GM12801 (cell line): Measurements from ENCODE around the gene ATG16L1.

Experiments used
- CTCF ChIP-seq: IDR thresholded peaks from one replicate; pipeline ENCODE4 v1.5.1; 2011; ENCODE audit warnings: control low read depth; ENCODE audit not compliant: insufficient read length; ENCODE audit errors: extremely low read depth

Gene ATG16L1

GRCh38 chr2:233261819-233262555, 10.5 kb downstream of the ATG16L1 start:
- TF ChIP-seq CTCF = no peak

GRCh38 chr2:233262562-233262961, 11.1 kb downstream of the ATG16L1 start:
- no peak for TF ChIP-seq CTCF

- TF ChIP-seq CTCF = no peak
These were observed 11.6 kb downstream of the ATG16L1 start for GRCh38 chr2:233263045-233263570.

GRCh38 chr2:233264667-233265066, 13.2 kb downstream of the ATG16L1 start:
- no peak for TF ChIP-seq CTCF

GRCh38 chr2:233265899-233266431, 14.5 kb downstream of the ATG16L1 start:
- TF ChIP-seq CTCF = no peak

GRCh38 chr2:233266481-233266880, 15.0 kb downstream of the ATG16L1 start:
- TF ChIP-seq CTCF = no peak

GRCh38 chr2:233267516-233268245, 16.2 kb downstream of the ATG16L1 start:
- TF ChIP-seq CTCF = no peak
